Ovary (tissue), 3 donors: ENCODE measurements around the gene DSCAML1.

Source experiments
- CTCF ChIP-seq, 3 donors: fragments of 450-650 bp in 2 of 3; fragments of 200-600 bp in 1 of 3; IDR thresholded peaks; one replicate each; pipeline versions ENCODE4 v1.5.1 to v1.8.0; 2016 to 2022; ENCODE audit warnings: antibody characterized with exemption in 3 of 3, mild to moderate bottlenecking in 1 of 3
- EP300 ChIP-seq: sonication (generic); formaldehyde crosslinking; IDR thresholded peaks from one replicate; pipeline ENCODE4 v1.6.1; 2017; ENCODE audit warnings: antibody characterized with exemption
- donor health status: DM: no; HTN: no; CAD: no.

GRCh38 chr11:117752721-117753237 lies 44.2 kb downstream of the DSCAML1 start:
- TF ChIP-seq CTCF (IDR thresholded peaks at IDR 0.05) (no peak), EP300 (no peak)
